Activated CD8-positive, alpha-beta memory T cell treated with anti-CD3 and anti-CD28 coated beads for 24 hours (primary cell): Measurements from ENCODE around the gene LKAAEAR1.
"Not testable (repeated sequence)": the region's sequence is repeated elsewhere in the genome, so short reads cannot be mapped to it uniquely, and the experiment has no call there.

Source experiments
- DNase-seq: peaks from one replicate; pipeline ENCODE4 v3.0.0-alpha.2; 2020

Gene LKAAEAR1

GRCh38 chr20:64083804-64084684, at the start of gene LKAAEAR1:
Gene LKAAEAR1 (minus strand): TSS chr20:64084398. CDS start chr20:64084219, 179 bp downstream.
- no peak for DNase-seq

GRCh38 chr20:64131406-64131805, 47.2 kb upstream of the LKAAEAR1 start:
- DNase-seq, result no peak

GRCh38 chr20:64130876-64131275, 46.7 kb upstream of the LKAAEAR1 start:
- DNase-seq, result no peak

- DNase-seq, result no peak
Observed at GRCh38 chr20:64130271-64130670, 46.1 kb upstream of the LKAAEAR1 start.

- no peak for DNase-seq
Observed at GRCh38 chr20:64129146-64129782, 45.1 kb upstream of the LKAAEAR1 start.

- not testable (repeated sequence) for DNase-seq
Observed at GRCh38 chr20:64123517-64123916, 39.3 kb upstream of the LKAAEAR1 start.

GRCh38 chr20:64122927-64123326, 38.7 kb upstream of the LKAAEAR1 start:
- DNase-seq, result not testable (repeated sequence)

GRCh38 chr20:64121586-64121985, 37.4 kb upstream of the LKAAEAR1 start:
- no peak for DNase-seq

- no peak for DNase-seq
Observed at GRCh38 chr20:64119681-64120341, 35.6 kb upstream of the LKAAEAR1 start.

GRCh38 chr20:64119301-64119680, 35.1 kb upstream of the LKAAEAR1 start:
- DNase-seq, result peak; percentile 58

GRCh38 chr20:64117432-64117777, 33.2 kb upstream of the LKAAEAR1 start:
- DNase-seq, result peak; percentile 41

GRCh38 chr20:64116541-64117431, 32.6 kb upstream of the LKAAEAR1 start:
- peak; percentile 50 for DNase-seq

- no peak for DNase-seq
Observed at GRCh38 chr20:64116016-64116415, 31.8 kb upstream of the LKAAEAR1 start.

- DNase-seq, result peak; percentile 48
Observed at GRCh38 chr20:64115171-64115911, 31.1 kb upstream of the LKAAEAR1 start.

GRCh38 chr20:64114356-64114971, 30.3 kb upstream of the LKAAEAR1 start:
- peak; percentile 53 for DNase-seq

- DNase-seq, result peak; percentile 33
Observed at GRCh38 chr20:64113796-64114355, 29.7 kb upstream of the LKAAEAR1 start.

GRCh38 chr20:64113444-64113775, 29.2 kb upstream of the LKAAEAR1 start:
- DNase-seq, result peak; percentile 32

GRCh38 chr20:64112691-64113443, 28.7 kb upstream of the LKAAEAR1 start:
- peak; percentile 42 for DNase-seq

- peak; percentile 28 for DNase-seq
Observed at GRCh38 chr20:64111841-64112641, 27.8 kb upstream of the LKAAEAR1 start.
